Uterus (tissue), 2 donors: ENCODE measurements around the gene SUMO1.

Source experiments
- CTCF ChIP-seq, 4 experiments: fragments of 200-600 bp in 2 of 4; fragments of 450-650 bp in 2 of 4; sonication (generic) in 2 of 4; IDR thresholded peaks; one replicate each; pipeline ENCODE4 v1.5.1; 2016 to 2019; ENCODE audit warnings: antibody characterized with exemption in 4 of 4, mild to moderate bottlenecking in 2 of 4, moderate library complexity in 1 of 4
- POLR2A ChIP-seq, 2 donors: fragments of 450-650 bp; IDR thresholded peaks; one replicate each; pipeline ENCODE4 v1.6.1; 2016; ENCODE audit warnings: antibody characterized with exemption in 2 of 2, mild to moderate bottlenecking in 1 of 2, moderate library complexity in 1 of 2

GRCh38 chr2:202169131-202169530 is 69.3 kb downstream of the SUMO1 start:
- TF ChIP-seq CTCF (IDR thresholded peaks at IDR 0.05) (no peak), POLR2A (IDR thresholded peaks at IDR 0.05) (no peak)
